HepG2 (cell line): Measurements from ENCODE around the gene PCYOX1L. TPM values are rescaled to one million over a fixed set of nuclear protein-coding genes. Genes with fewer than 3 reads are reported as not detected.
A peak's percentile ranks its signal among the peaks of the same experiment; 100 is the strongest.

Experiments
- ATF7 ChIP-seq, 2 experiments: fragments of 450-650 bp in 1 of 2; sonication (generic) in 1 of 2; formaldehyde crosslinking in 1 of 2; IDR thresholded peaks; 2 replicates each; pipeline versions ENCODE4 v1.4.0 to v1.6.1; 2016 to 2020; ENCODE audit warnings: antibody characterized with exemption in 1 of 2, mild to moderate bottlenecking in 1 of 2, missing genetic modification reagents in 1 of 2
- ATF7-NPFF ChIP-seq: sonication (generic); formaldehyde crosslinking; IDR thresholded peaks from 2 replicates; pipeline ENCODE4 v1.8.1; 2023; ENCODE audit warnings: mild to moderate bottlenecking, low read depth, missing genetic modification reagents, moderate library complexity
- CBX1 ChIP-seq: IDR thresholded peaks from one replicate; pipeline ENCODE4 v1.6.1; 2016; ENCODE audit warnings: antibody characterized with exemption, low read depth
- CREB1 ChIP-seq, 2 experiments: fragments of 450-650 bp in 1 of 2; IDR thresholded peaks; 2 replicates each; pipeline ENCODE4 v1.6.1; 2016 to 2017; ENCODE audit warnings: control low read depth in 1 of 2, mild to moderate bottlenecking in 1 of 2, missing compliant biosample characterization in 1 of 2, missing genetic modification characterization in 1 of 2
- EP300 ChIP-seq, 3 experiments: sonication (generic) in 1 of 3; formaldehyde crosslinking in 1 of 3; IDR thresholded peaks; 2 replicates each; pipeline versions ENCODE4 v1.5.1 to v1.6.1; 2011 to 2020; ENCODE audit warnings: low read depth in 2 of 3, low read length in 2 of 3, borderline replicate concordance in 1 of 3, improper control_type of control experiment in 1 of 3, mild to moderate bottlenecking in 1 of 3, missing genetic modification reagents in 1 of 3, moderate library complexity in 1 of 3
- FIP1L1 ChIP-seq: fragments of 200-400 bp; formaldehyde crosslinking; IDR thresholded peaks from 2 replicates; pipeline ENCODE4 v1.6.1; 2018; ENCODE audit warnings: low read depth, mild to moderate bottlenecking, low read length, moderate library complexity, borderline replicate concordance; ENCODE audit not compliant: insufficient read depth
- FOXA1 ChIP-seq, 2 experiments: fragments of 450-650 bp in 1 of 2; sonication (generic) in 1 of 2; formaldehyde crosslinking in 1 of 2; IDR thresholded peaks; 2 replicates each; pipeline versions ENCODE4 v1.4.0 to v1.6.1; 2016 to 2020; ENCODE audit warnings: missing genetic modification reagents in 1 of 2
- FOXO1 ChIP-seq: sonication (generic); formaldehyde crosslinking; IDR thresholded peaks from 2 replicates; pipeline ENCODE4 v1.4.0; 2020; ENCODE audit warnings: missing genetic modification reagents
- GZF1 ChIP-seq: sonication (generic); formaldehyde crosslinking; IDR thresholded peaks from 2 replicates; pipeline ENCODE4 v1.5.1; 2020; ENCODE audit warnings: mild to moderate bottlenecking, missing genetic modification reagents
- HNRNPK ChIP-seq: fragments of 200-400 bp; formaldehyde crosslinking; IDR thresholded peaks from 2 replicates; pipeline ENCODE4 v1.6.1; 2018; ENCODE audit warnings: low read length, low read depth, moderate library complexity, mild to moderate bottlenecking; ENCODE audit not compliant: poor library complexity, severe bottlenecking
- IKZF4 ChIP-seq: sonication (generic); formaldehyde crosslinking; IDR thresholded peaks from 2 replicates; pipeline ENCODE4 v1.5.1; 2020; ENCODE audit warnings: borderline replicate concordance, mild to moderate bottlenecking, low read depth, missing genetic modification reagents; ENCODE audit errors: not compliant biosample characterization
- IKZF5 ChIP-seq: IDR thresholded peaks from 2 replicates; pipeline ENCODE4 v1.6.1; 2018; ENCODE audit warnings: missing genetic modification reagents, mild to moderate bottlenecking, missing compliant biosample characterization
- JDP2 ChIP-seq: sonication (generic); formaldehyde crosslinking; IDR thresholded peaks from 2 replicates; pipeline ENCODE4 v1.8.1; 2022; ENCODE audit warnings: missing genetic modification reagents, borderline replicate concordance
- MIER2 ChIP-seq: IDR thresholded peaks from 2 replicates; pipeline ENCODE4 v1.6.1; 2016; ENCODE audit warnings: missing biosample characterization, missing genetic modification reagents
- NONO ChIP-seq, 2 experiments: fragments of 450-650 bp in 1 of 2; sonication (generic) in 1 of 2; formaldehyde crosslinking in 1 of 2; IDR thresholded peaks in 1 of 2; conservative IDR thresholded peaks in 1 of 2; 2 replicates each; pipeline versions ENCODE4 v1.6.1 to v1.8.0; 2017 to 2022; ENCODE audit warnings: mild to moderate bottlenecking in 1 of 2, missing genetic modification reagents in 1 of 2, moderate library complexity in 1 of 2
- RARA ChIP-seq: IDR thresholded peaks from 2 replicates; pipeline ENCODE4 v1.6.1; 2016; ENCODE audit warnings: missing genetic modification reagents, missing compliant biosample characterization
- RARG ChIP-seq: sonication (generic); formaldehyde crosslinking; IDR thresholded peaks from 2 replicates; pipeline ENCODE4 v1.4.0; 2020; ENCODE audit warnings: low read depth, mild to moderate bottlenecking, missing genetic modification reagents
- SAFB2 ChIP-seq: sonication (generic); formaldehyde crosslinking; IDR thresholded peaks from 2 replicates; pipeline ENCODE4 v1.5.1; 2020; ENCODE audit warnings: missing genetic modification reagents, low read depth, mild to moderate bottlenecking, borderline replicate concordance
- SKI ChIP-seq: fragments of 450-650 bp; IDR thresholded peaks from one replicate; pipeline ENCODE4 v1.6.1; 2018; ENCODE audit warnings: mild to moderate bottlenecking; ENCODE audit not compliant: partially characterized antibody
- SOX5 ChIP-seq: IDR thresholded peaks from 2 replicates; pipeline ENCODE4 v1.6.1; 2016; ENCODE audit warnings: borderline replicate concordance
- U2AF2 ChIP-seq: fragments of 200-400 bp; formaldehyde crosslinking; IDR thresholded peaks from 2 replicates; pipeline ENCODE4 v1.6.1; 2017; ENCODE audit warnings: low read depth, mild to moderate bottlenecking, low read length
- ZC3H4 ChIP-seq: sonication (generic); formaldehyde crosslinking; IDR thresholded peaks from 2 replicates; pipeline ENCODE4 v1.4.0; 2020; ENCODE audit warnings: missing genetic modification reagents, borderline replicate concordance
- ZFP41 ChIP-seq: sonication (generic); formaldehyde crosslinking; IDR thresholded peaks from 2 replicates; pipeline ENCODE4 v1.4.0; 2020; ENCODE audit warnings: mild to moderate bottlenecking, missing genetic modification reagents, borderline replicate concordance
- ZNF276 ChIP-seq: sonication (generic); formaldehyde crosslinking; IDR thresholded peaks from 2 replicates; pipeline ENCODE4 v1.4.0; 2020; ENCODE audit warnings: mild to moderate bottlenecking, low read depth, missing genetic modification reagents
- ZSCAN25 ChIP-seq: sonication (generic); formaldehyde crosslinking; IDR thresholded peaks from 2 replicates; pipeline ENCODE4 v1.8.0; 2022; ENCODE audit warnings: mild to moderate bottlenecking, missing genetic modification reagents
- polyA plus RNA-seq, 8 experiments: library from polyadenylated mRNA; depleted of rRNA in 3 of 8; stranded (reverse) in 7 of 8; unstranded in 1 of 8; fragments of >200 nt; fragmentation: Illumina TruSeq in 4 of 8; extraction: Trizol in 4 of 8; gene quantifications; 2 replicates each; pipeline versions ENCODE4 v1.2.1 to v1.2.3, GENCODE V29; 2011 to 2016; ENCODE audit warnings: low read depth in 4 of 8, missing spikeins in 1 of 8, mixed read lengths in 1 of 8; ENCODE audit not compliant: insufficient read depth in 1 of 8
- total RNA-seq, 5 experiments: library from RNA; depleted of rRNA; stranded (reverse); fragments of >200 nt; fragmentation: Illumina TruSeq; extraction: Trizol; gene quantifications; 2 replicates each; pipeline ENCODE4 v1.2.3, GENCODE V29; 2016; ENCODE audit warnings: low read depth in 1 of 5
- TF ChIP-seq, protein P1 (sequence below): sonication (generic); formaldehyde crosslinking; IDR thresholded peaks from 2 replicates; pipeline ENCODE4 v1.5.1; 2020; ENCODE audit warnings: missing genetic modification reagents, mild to moderate bottlenecking, borderline replicate concordance

PCYOX1L gene
- total and polyA plus RNA-seq, 2 of the 13 experiments (the other 11 are each of a cell fraction or from before 2014, with no cell fraction given): 1.00 to 3.7 TPM

GRCh38 chr5:149381986-149382338, 24.1 kb downstream of the PCYOX1L start (continued):
- TF ChIP-seq ZC3H4 (CRISPR knock-in tag) (no peak), FOXA1 (IDR thresholded peaks at IDR 0.05) (no peak), FOXA1 (CRISPR knock-in tag; IDR thresholded peaks at IDR 0.05) (no peak), IKZF5 (CRISPR knock-in tag) (no peak), EP300 (IDR thresholded peaks at IDR 0.05; ENCODE audit: low read depth in 2 of 2, low read length in 2 of 2) (no peak), EP300 (CRISPR knock-in tag; IDR thresholded peaks at IDR 0.05; ENCODE audit: borderline replicate concordance) (no peak), ZFP41 (CRISPR knock-in tag) (no peak), HNRNPK (no peak), JDP2 (CRISPR knock-in tag) (no peak), ATF7 (IDR thresholded peaks at IDR 0.05) (no peak), ATF7 (CRISPR knock-in tag; IDR thresholded peaks at IDR 0.05) (no peak), ATF7-NPFF (CRISPR knock-in tag) (no peak), GZF1 (CRISPR knock-in tag) (no peak), FOXO1 (CRISPR knock-in tag) (no peak), ZNF276 (no peak), MIER2 (CRISPR knock-in tag) (0 out of 2 replicates have a peak, but pooled peaks have one; percentile 37), FIP1L1 (no peak), SKI (no peak), RARA (CRISPR knock-in tag) (0 out of 2 replicates have a peak, but pooled peaks have one; percentile 12), IKZF4 (no peak), NONO (IDR thresholded peaks at IDR 0.05) (no peak), NONO (CRISPR knock-in tag; conservative IDR thresholded peaks at IDR 0.05) (no peak), SOX5 (0 out of 2 replicates have a peak, but pooled peaks have one; percentile 33), U2AF2 (no peak), RARG (CRISPR knock-in tag) (no peak), ZSCAN25 (CRISPR knock-in tag) (peak; percentile 37; the same call in 1 of the 2 replicates), CREB1 (IDR thresholded peaks at IDR 0.05) (no peak), CREB1 (CRISPR knock-in tag; IDR thresholded peaks at IDR 0.05) (no peak), CBX1 (no peak), SAFB2 (CRISPR knock-in tag) (no peak)
- TF ChIP-seq, protein P1, sequence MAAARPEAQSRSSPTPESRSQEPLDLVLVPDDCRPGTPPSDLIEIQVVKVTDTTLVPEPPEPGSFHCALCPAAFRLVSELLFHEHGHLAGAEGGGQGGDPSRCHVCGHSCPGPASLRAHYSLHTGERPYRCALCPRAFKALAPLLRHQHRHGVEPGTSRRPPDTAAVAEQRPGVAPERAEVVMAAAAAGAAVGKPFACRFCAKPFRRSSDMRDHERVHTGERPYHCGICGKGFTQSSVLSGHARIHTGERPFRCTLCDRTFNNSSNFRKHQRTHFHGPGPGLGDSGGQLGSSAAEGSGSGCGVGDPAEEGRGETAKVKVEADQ: 0 out of 2 replicates have a peak, but pooled peaks have one; percentile 41
